HCEC 1CT (cell line): Measurements from ENCODE around the gene CDH10.

ENCODE experiments used
- DNase-seq: peaks from one replicate; pipeline ENCODE4 v3.0.0-alpha.2; 2017

CDH10 gene

GRCh38 chr5:24595329-24595728 is 49.4 kb downstream of the CDH10 start:
- no peak for DNase-seq

GRCh38 chr5:24591426-24591825 is 53.4 kb downstream of the CDH10 start:
- no peak for DNase-seq

- no peak for DNase-seq
These were observed 55.2 kb downstream of the CDH10 start for GRCh38 chr5:24589566-24589965.

- no peak for DNase-seq
These were observed 59.0 kb downstream of the CDH10 start for GRCh38 chr5:24585751-24586150.

DNA sequence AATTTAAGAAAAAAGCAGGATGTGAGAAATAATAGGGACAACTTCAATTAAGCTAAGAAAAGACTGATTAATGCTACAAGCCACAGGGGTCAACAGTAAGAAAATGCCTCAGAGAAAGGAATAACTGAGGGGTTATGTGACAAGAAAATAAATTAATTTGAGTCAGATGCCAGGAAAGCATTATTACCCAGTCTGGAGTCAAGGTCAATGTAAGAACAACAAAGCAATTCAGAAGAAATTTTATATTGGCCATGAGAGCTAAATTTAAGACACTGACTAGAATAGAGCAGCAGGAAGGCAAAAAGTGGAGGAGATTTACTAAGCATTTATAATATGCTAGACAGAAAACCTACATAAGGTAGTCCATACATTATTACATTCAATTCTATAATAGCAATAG is 73.5 kb downstream of the CDH10 start:
- no peak for DNase-seq

DNA sequence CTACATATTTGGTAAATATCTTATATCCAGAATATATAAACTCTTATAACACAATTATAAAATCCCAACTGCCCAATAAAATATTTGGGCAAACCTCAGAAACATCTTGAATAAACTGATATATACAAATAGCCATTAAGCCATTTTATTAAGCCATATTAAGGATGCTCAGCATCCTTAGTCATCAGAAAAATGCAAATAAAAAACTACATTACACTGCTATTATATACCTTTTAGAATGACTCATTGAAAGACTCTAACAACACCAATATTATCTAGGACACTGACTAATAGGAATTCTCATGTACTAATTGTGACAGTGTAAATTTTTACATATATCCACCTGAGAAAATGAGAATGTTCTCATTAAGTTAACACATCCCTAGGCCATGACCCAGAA is 77.8 kb downstream of the CDH10 start:
- no peak for DNase-seq

DNA sequence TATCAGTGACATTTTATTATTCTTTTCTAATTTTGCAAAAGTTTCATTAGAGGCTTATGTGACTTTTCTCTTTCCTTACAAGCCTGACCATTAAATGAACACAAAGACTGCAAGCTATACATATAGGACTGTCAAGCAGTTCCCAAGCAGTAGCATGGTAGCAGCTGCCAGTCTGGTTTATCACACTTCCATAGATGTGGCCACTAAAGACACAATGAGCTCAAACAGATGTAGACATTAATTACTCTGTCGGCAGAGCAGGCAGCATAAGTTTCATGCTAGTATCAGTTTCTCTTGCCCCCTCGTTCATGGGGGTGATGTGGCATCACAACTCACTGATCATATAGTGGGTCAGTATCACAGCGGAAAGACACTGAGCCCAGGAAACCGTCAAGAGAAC is 89.5 kb downstream of the CDH10 start:
- no peak for DNase-seq

- DNase-seq: no peak
These were observed 97.6 kb downstream of the CDH10 start for GRCh38 chr5:24547132-24547531.

- no peak for DNase-seq
These were observed 105.2 kb downstream of the CDH10 start for GRCh38 chr5:24539613-24540012.

GRCh38 chr5:24538346-24538745 is 106.4 kb downstream of the CDH10 start:
- DNase-seq: no peak

GRCh38 chr5:24535646-24536045 is 109.1 kb downstream of the CDH10 start:
- DNase-seq: no peak

- no peak for DNase-seq
These were observed 113.9 kb downstream of the CDH10 start for GRCh38 chr5:24530906-24531305.

GRCh38 chr5:24525414-24525813 is 119.4 kb downstream of the CDH10 start:
- no peak for DNase-seq

DNA sequence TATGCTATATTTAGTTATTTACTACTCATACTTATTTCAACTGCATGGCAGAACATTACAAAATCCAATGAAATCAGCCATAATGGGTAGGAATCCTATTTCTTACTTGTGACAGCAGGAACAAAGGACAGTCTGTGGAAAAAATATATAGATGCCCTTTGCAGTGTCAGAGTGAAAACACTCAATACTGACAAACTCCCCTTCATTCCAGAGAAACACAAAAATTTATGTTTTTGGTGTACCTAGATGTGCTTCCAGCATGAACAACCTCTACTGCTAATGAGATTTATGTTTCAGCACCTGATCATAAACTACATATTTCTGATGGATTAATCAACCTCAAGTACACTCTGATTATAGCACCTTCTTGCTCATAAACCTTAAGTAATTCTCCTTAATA is 132.4 kb downstream of the CDH10 start:
- DNase-seq: no peak

DNA sequence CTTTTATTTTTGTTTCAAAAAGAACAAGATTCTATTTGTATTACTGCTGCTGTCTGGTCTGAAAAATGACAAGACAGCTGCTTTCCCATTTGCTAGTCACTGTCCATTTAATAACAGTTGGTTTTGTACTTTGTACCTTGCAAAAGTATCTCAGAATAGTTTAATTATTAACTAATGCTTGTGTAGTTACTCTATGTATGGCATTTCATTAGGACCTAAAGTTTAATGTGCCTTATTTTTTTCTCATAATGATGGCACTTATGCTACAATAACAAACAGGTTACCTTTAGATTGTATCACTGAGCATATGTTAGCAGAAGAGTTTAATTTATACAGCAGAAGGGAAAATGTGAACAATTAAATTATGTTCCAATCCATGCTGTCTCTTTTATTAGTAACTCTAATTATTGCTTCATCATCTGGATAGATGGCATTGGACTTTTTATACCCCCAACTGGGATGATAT is 134.2 kb downstream of the CDH10 start:
- DNase-seq: no peak

DNA sequence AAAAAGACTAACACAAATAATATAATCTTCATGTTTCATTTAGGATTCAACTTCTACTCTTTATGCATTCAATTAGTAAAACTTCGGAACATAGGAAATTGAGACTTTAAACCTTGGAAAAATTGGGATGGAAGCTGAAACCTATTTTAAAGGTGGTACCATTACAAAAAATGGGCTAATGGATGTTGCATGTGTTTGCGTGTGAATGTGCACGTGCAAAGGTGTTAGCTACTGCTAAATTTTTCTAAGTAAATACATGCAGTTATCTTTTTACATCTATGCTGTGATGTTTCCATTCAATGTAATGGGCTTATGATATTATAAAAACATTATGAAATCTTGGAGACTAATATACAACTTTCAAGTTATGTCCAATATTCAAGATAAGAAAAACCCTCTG is 134.8 kb downstream of the CDH10 start:
- no peak for DNase-seq

- no peak for DNase-seq
These were observed 139.5 kb downstream of the CDH10 start for GRCh38 chr5:24505258-24505657.

- no peak for DNase-seq
These were observed 147.1 kb downstream of the CDH10 start for GRCh38 chr5:24497591-24498157.

- no peak for DNase-seq
These were observed 147.6 kb downstream of the CDH10 start for GRCh38 chr5:24497145-24497544.

DNA sequence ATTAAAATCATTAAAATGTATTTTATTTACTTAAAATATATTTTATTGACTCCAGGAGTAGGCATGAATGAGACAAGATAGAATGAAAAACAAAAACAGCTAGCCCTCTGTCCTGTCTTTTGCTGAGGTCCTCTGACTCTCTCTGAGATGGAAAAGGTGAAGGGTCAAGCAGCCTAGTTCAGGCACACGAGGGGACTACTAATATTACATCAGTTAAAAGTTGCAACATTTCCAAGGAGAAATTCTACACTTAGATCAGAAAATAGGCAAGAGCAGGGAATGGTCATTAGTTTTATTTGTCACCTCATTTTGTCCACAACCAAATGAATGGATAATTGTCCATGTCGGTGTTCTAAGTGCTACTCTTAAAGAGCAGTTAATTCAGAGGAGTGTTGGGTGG is 148.5 kb downstream of the CDH10 start:
- DNase-seq: no peak

DNA sequence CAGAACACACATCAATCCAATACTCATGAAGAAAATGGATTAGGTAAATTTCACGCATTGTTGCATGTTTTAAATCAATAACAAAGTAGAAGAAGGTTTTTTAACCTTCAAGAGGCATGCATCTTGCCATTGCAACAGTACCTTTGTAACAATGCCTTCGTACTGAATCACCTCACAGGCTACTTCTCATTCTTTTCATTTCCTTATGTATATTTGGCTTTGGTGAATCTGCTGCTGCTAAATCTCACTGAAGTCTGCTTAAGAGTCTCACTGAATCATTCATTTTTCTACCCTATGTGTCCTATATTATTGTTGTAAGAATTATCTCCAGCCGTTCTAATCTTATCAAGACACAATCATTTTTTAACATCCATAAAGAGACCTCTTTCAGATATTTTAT is 152.5 kb downstream of the CDH10 start:
- DNase-seq: no peak

DNA sequence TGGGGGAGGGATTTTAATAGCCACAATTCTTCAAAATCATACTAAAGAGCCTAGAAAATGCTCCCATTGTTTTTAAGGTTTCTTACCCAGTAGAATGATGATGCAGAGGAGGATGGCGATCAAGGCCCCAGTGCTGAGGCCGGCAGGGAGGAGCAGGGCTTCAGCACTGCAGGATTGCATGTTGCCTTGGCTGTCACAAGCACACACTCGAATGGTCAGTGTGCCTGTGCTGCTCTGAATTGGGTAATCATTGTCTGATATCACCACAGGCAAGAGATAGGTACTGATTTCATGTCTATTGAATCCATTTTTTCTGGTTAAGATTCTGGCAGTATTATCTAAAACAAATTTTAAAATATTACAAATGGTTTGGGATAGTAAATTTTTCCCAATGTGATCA is 153.3 kb downstream of the CDH10 start:
- DNase-seq: no peak

GRCh38 chr5:24487368-24488229 is 157.2 kb downstream of the CDH10 start:
- no peak for DNase-seq

- no peak for DNase-seq
These were observed 163.8 kb downstream of the CDH10 start for GRCh38 chr5:24480952-24481351.

GRCh38 chr5:24477958-24478357 is 166.8 kb downstream of the CDH10 start:
- DNase-seq: no peak
